MCF 10A (cell line): ENCODE results near the gene ESRRG. TPM values are rescaled to one million over a fixed set of nuclear protein-coding genes. Genes with fewer than 3 reads are reported as not detected.

Experiments
- BruUV-seq: library from RNA; stranded (reverse); fragments of 400-500 nt; replicated peaks from 2 replicates; lab custom pipeline; 2021; lab: Mats Ljungman, UMichigan
- CTCF ChIA-PET: fragments of 300-600 bp; sonication (Branson Sonifier 250); formaldehyde crosslinking; extraction: SDS; loops from one replicate; lab custom pipeline; 2021; ENCODE audit warnings: antibody characterized with exemption, inconsistent platforms; lab: Yijun Ruan, JAX
- POLR2A ChIA-PET: fragments of 300-600, 350-650 bp; sonication (Branson Sonifier 250); formaldehyde crosslinking; extraction: SDS; loops from one replicate; lab custom pipeline; 2020; ENCODE audit warnings: antibody characterized with exemption, inconsistent platforms; lab: Yijun Ruan, JAX
- DNase-seq: peaks from one replicate; pipeline ENCODE4 v3.0.0-alpha.2; 2018; ENCODE audit not compliant: unreplicated experiment
- H3K27ac Mint-ChIP-seq: one replicate; pipeline ENCODE4 v1.8.0; 2022; ENCODE audit warnings: mild to moderate bottlenecking, low read depth, mixed read lengths; ENCODE audit not compliant: unreplicated experiment
- H3K27me3 Mint-ChIP-seq: one replicate; pipeline ENCODE4 v1.8.0; 2022; ENCODE audit warnings: mixed read lengths; ENCODE audit not compliant: insufficient read depth, unreplicated experiment
- H3K36me3 Mint-ChIP-seq: one replicate; pipeline ENCODE4 v1.8.0; 2022; ENCODE audit warnings: mild to moderate bottlenecking, moderate library complexity, mixed read lengths; ENCODE audit not compliant: insufficient read depth, unreplicated experiment
- H3K4me1 Mint-ChIP-seq: one replicate; pipeline ENCODE4 v1.8.0; 2022; ENCODE audit warnings: mixed read lengths; ENCODE audit not compliant: insufficient read depth, unreplicated experiment
- H3K4me3 Mint-ChIP-seq: one replicate; pipeline ENCODE4 v1.8.0; 2022; ENCODE audit warnings: mild to moderate bottlenecking, moderate library complexity, mixed read lengths; ENCODE audit not compliant: unreplicated experiment
- H3K9me3 Mint-ChIP-seq: one replicate; pipeline ENCODE4 v1.8.0; 2022; ENCODE audit warnings: mixed read lengths; ENCODE audit not compliant: unreplicated experiment
- CTCF ChIP-seq: fragments of 200-600 bp; IDR thresholded peaks from one replicate; pipeline ENCODE4 v1.8.0; 2022; ENCODE audit warnings: antibody characterized with exemption, mild to moderate bottlenecking; ENCODE audit not compliant: unreplicated experiment
- intact Hi-C: fragments of 100-400 bp; cut with micrococcal nuclease; formaldehyde crosslinking; loops from 2 replicates; pipeline ENCODE4 v1.14.1; 2022
- total RNA-seq: library from RNA; stranded (reverse); gene quantifications from 2 replicates; pipeline ENCODE4 v1.2.3, GENCODE V29; 2022

ESRRG gene
- total RNA-seq, 1 experiment from 2014 or later = 0.44 TPM

GRCh38 chr1:216500273-216500967 is 222.8 kb downstream of the ESRRG start:
- no peak for DNase-seq
- no peaks in the 10 kb centered on the region for H3K4me1 Mint-ChIP-seq
- no peaks in the 10 kb centered on the region for H3K9me3 Mint-ChIP-seq
- POLR2A ChIA-PET = no interaction called here
- H3K36me3 Mint-ChIP-seq = no peaks in the 10 kb centered on the region
- TF ChIP-seq CTCF = no peak
- CTCF ChIA-PET = no interaction called here
- H3K4me3 Mint-ChIP-seq = no peak overlapping the region
- intact Hi-C loops = no loop called here
- H3K27ac Mint-ChIP-seq = no peak overlapping the region
- H3K27me3 Mint-ChIP-seq = peaks cover 99% of the 10 kb centered on the region
- BruUV-seq = no TSS peak

GRCh38 chr1:216499581-216500272 is 223.5 kb downstream of the ESRRG start:
- no peak for TF ChIP-seq CTCF
- intact Hi-C loops = no loop called here
- DNase-seq = no peak
- CTCF ChIA-PET = no interaction called here
- H3K27ac Mint-ChIP-seq = no peak overlapping the region
- H3K4me3 Mint-ChIP-seq = no peak overlapping the region
- no TSS peak for BruUV-seq
- no peaks in the 10 kb centered on the region for H3K36me3 Mint-ChIP-seq
- no peaks in the 10 kb centered on the region for H3K4me1 Mint-ChIP-seq
- H3K9me3 Mint-ChIP-seq = no peaks in the 10 kb centered on the region
- POLR2A ChIA-PET = no interaction called here
- peaks cover 99% of the 10 kb centered on the region for H3K27me3 Mint-ChIP-seq

- Mint-ChIP-seq H3K27ac (no peak overlapping the region), H3K9me3 (no peaks in the 10 kb centered on the region), H3K27me3 (peaks cover 99% of the 10 kb centered on the region), H3K4me1 (no peaks in the 10 kb centered on the region), H3K36me3 (no peaks in the 10 kb centered on the region), H3K4me3 (no peak overlapping the region)
- ChIA-PET CTCF (no interaction called here), POLR2A (no interaction called here)
- no TSS peak for BruUV-seq
- intact Hi-C loops = no loop called here
- TF ChIP-seq CTCF = no peak
- DNase-seq = no peak
Observed at GRCh38 chr1:216498277-216498676, 225.0 kb downstream of the ESRRG start.

GRCh38 chr1:216485042-216485441 is 238.2 kb downstream of the ESRRG start:
- Mint-ChIP-seq H3K4me1 (no peaks in the 10 kb centered on the region), H3K27ac (no peak overlapping the region), H3K36me3 (no peaks in the 10 kb centered on the region), H3K4me3 (no peak overlapping the region), H3K27me3 (peaks cover 82% of the 10 kb centered on the region), H3K9me3 (no peaks in the 10 kb centered on the region)
- ChIA-PET POLR2A (no interaction called here), CTCF (no interaction called here)
- no peak for DNase-seq
- no peak for TF ChIP-seq CTCF
- intact Hi-C loops = no loop called here
- BruUV-seq = no TSS peak
